Fibroblast of lung (primary cell): ENCODE results near the gene TMEM187. TPM values are rescaled to one million over a fixed set of nuclear protein-coding genes. Genes with fewer than 3 reads are reported as not detected.

Source experiments
- DNase-seq, 2 donors: peaks; one replicate each; pipeline versions ENCODE4 v3.0.0 to v3.0.0-alpha.2; 2010; ENCODE audit warnings: low read depth in 2 of 2
- H2AFZ ChIP-seq: 2 replicates; pipeline ENCODE4 v1.5.1; 2012; ENCODE audit warnings: low read length, control low read depth, inconsistent platforms
- H3K27ac ChIP-seq: 2 replicates; pipeline ENCODE4 v1.5.1; 2011; ENCODE audit warnings: low read length, control low read depth; ENCODE audit not compliant: insufficient read depth
- H3K27me3 ChIP-seq: 2 replicates; pipeline ENCODE4 v1.5.1; 2011; ENCODE audit warnings: mild to moderate bottlenecking, low read length; ENCODE audit not compliant: control insufficient read depth, insufficient read depth
- H3K36me3 ChIP-seq: 2 replicates; pipeline ENCODE4 v1.5.1; 2011; ENCODE audit warnings: low read length; ENCODE audit not compliant: control insufficient read depth, insufficient read depth
- H3K4me1 ChIP-seq: 2 replicates; pipeline ENCODE4 v1.5.1; 2011; ENCODE audit warnings: low read length; ENCODE audit not compliant: control insufficient read depth, insufficient read depth; ENCODE audit errors: extremely low read depth
- H3K4me2 ChIP-seq: 2 replicates; pipeline ENCODE4 v1.5.1; 2011; ENCODE audit warnings: low read length, control low read depth; ENCODE audit not compliant: insufficient read depth; ENCODE audit errors: extremely low read depth
- H3K4me3 ChIP-seq, 4 experiments: fragments of 200-600 bp in 1 of 4; sonication (generic) in 1 of 4; replicated peaks in 1 of 4; 2 replicates each; pipeline ENCODE4 v1.5.1; 2011 to 2016; ENCODE audit warnings: low read length in 4 of 4, low read depth in 3 of 4, mild to moderate bottlenecking in 3 of 4, control low read depth in 2 of 4, inconsistent platforms in 1 of 4, mixed read lengths in 1 of 4; ENCODE audit not compliant: insufficient read depth in 1 of 4; ENCODE audit errors: control extremely low read depth in 1 of 4
- H3K79me2 ChIP-seq: 2 replicates; pipeline ENCODE4 v1.5.1; 2012; ENCODE audit warnings: mild to moderate bottlenecking, low read length, inconsistent platforms; ENCODE audit not compliant: control insufficient read depth, insufficient read depth
- H3K9ac ChIP-seq: 2 replicates; pipeline ENCODE4 v1.5.1; 2011; ENCODE audit warnings: mild to moderate bottlenecking, low read length, control low read depth; ENCODE audit not compliant: insufficient read depth
- H3K9me3 ChIP-seq: 2 replicates; pipeline ENCODE4 v1.5.1; 2012; ENCODE audit warnings: low read depth, low read length; ENCODE audit not compliant: control insufficient read depth, insufficient read depth
- H4K20me1 ChIP-seq: 2 replicates; pipeline ENCODE4 v1.5.1; 2011; ENCODE audit warnings: low read length; ENCODE audit not compliant: control insufficient read depth, insufficient read depth; ENCODE audit errors: extremely low read depth
- CTCF ChIP-seq, 2 donors: IDR thresholded peaks in 1 of 2; conservative IDR thresholded peaks in 1 of 2; 1 replicate in 1 of 2; 2 replicates in 1 of 2; pipeline ENCODE4 v1.5.1; 2011 to 2012; ENCODE audit warnings: low read length in 2 of 2, control low read depth in 1 of 2, inconsistent platforms in 1 of 2, low read depth in 1 of 2, mild to moderate bottlenecking in 1 of 2
- EZH2 ChIP-seq: IDR thresholded peaks from 2 replicates; pipeline ENCODE4 v1.5.1; 2012; ENCODE audit warnings: low read length, control low read depth, mild to moderate bottlenecking; ENCODE audit errors: missing control alignments
- polyA plus RNA-seq, 2 donors: library from polyadenylated mRNA; depleted of rRNA in 1 of 2; stranded (reverse) in 1 of 2; unstranded in 1 of 2; fragments of >200 nt; gene quantifications; 2 replicates each; pipeline ENCODE4 v1.2.1, GENCODE V29; 2011 to 2012; ENCODE audit warnings: missing spikeins in 1 of 2
- total RNA-seq: library from RNA; depleted of rRNA; stranded (reverse); fragments of >200 nt; gene quantifications from 2 replicates; pipeline ENCODE4 v1.2.1, GENCODE V29; 2014

The TMEM187 gene
- total and polyA plus RNA-seq, 2 donors (not counting 1 experiment from before 2014, with no cell fraction given): 4.6 to 8.3 TPM

- Histone ChIP-seq H3K4me2 (no peak overlapping the region), H3K36me3 (peaks cover 6% of the 10 kb centered on the region), H3K9me3 (no peaks in the 10 kb centered on the region), H3K4me3 (no peak overlapping the region), H4K20me1 (no peaks in the 10 kb centered on the region), H3K4me1 (no peaks in the 10 kb centered on the region), H3K79me2 (peaks cover 3% of the 10 kb centered on the region), H3K27ac (no peak overlapping the region), H2AFZ (no peak overlapping the region), H3K9ac (no peak overlapping the region), H3K27me3 (no peaks in the 10 kb centered on the region)
- DNase-seq: no peak
- no peak for TF ChIP-seq CTCF (conservative IDR thresholded peaks at IDR 0.05 in 1 of 2, IDR thresholded peaks at IDR 0.05 in 1 of 2; ENCODE audit: low read depth in 1 of 2, low read length in 2 of 2)
- no peak for TF ChIP-seq EZH2
Observed at GRCh38 chrX:154030715-154031305, 58.3 kb downstream of the TMEM187 start.

DNA sequence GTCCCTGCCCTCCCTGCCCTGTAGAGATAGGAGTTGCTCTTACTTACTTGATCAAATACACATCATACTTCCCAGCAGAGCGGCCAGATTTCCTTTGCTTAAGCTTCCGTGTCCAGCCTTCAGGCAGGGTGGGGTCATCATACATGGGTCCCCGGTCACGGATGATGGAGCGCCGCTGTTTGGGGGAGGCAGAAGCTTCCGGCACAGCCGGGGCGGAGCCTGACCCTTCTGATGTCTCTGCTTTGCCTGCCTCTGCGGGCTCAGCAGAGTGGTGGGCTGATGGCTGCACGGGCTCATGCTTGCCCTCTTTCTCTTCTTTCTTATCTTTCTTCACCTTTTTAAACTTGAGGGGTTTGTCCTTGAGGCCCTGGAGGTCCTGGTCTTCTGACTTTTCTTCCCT lies 59.6 kb downstream of the TMEM187 start:
- Histone ChIP-seq H3K27ac (no peak overlapping the region), H4K20me1 (no peaks in the 10 kb centered on the region), H3K79me2 (peaks cover 3% of the 10 kb centered on the region), H3K9ac (no peak overlapping the region), H3K4me1 (no peaks in the 10 kb centered on the region), H2AFZ (no peak overlapping the region), H3K27me3 (no peaks in the 10 kb centered on the region), H3K4me3 (no peak overlapping the region), H3K36me3 (peaks cover 6% of the 10 kb centered on the region), H3K4me2 (no peak overlapping the region), H3K9me3 (no peaks in the 10 kb centered on the region)
- TF ChIP-seq EZH2 (no peak), CTCF (conservative IDR thresholded peaks at IDR 0.05 in 1 of 2, IDR thresholded peaks at IDR 0.05 in 1 of 2; ENCODE audit: low read depth in 1 of 2, low read length in 2 of 2) (no peak)
- no peak for DNase-seq

GRCh38 chrX:154032653-154033052 lies 60.1 kb downstream of the TMEM187 start:
- no peak for DNase-seq
- peaks cover 4% of the 10 kb centered on the region for H3K79me2 ChIP-seq

More at GRCh38 chrX:154032653-154033052, 60.1 kb downstream of the TMEM187 start:
- H3K4me2 ChIP-seq: no peak overlapping the region
- H4K20me1 ChIP-seq: no peaks in the 10 kb centered on the region
- H3K36me3 ChIP-seq: peaks cover 6% of the 10 kb centered on the region
- no peak for TF ChIP-seq EZH2
- no peak for TF ChIP-seq CTCF (conservative IDR thresholded peaks at IDR 0.05 in 1 of 2, IDR thresholded peaks at IDR 0.05 in 1 of 2; ENCODE audit: low read depth in 1 of 2, low read length in 2 of 2)
- no peak overlapping the region for H3K9ac ChIP-seq
- no peaks in the 10 kb centered on the region for H3K4me1 ChIP-seq
- H3K9me3 ChIP-seq: no peaks in the 10 kb centered on the region
- H3K4me3 ChIP-seq: no peak overlapping the region
- H2AFZ ChIP-seq: no peak overlapping the region
- H3K27ac ChIP-seq: no peak overlapping the region
- no peaks in the 10 kb centered on the region for H3K27me3 ChIP-seq

Other genes with a start within 250 kb of the TMEM187 start
- gene BCAP31, start 248.4 kb upstream of the TMEM187 start, total RNA-seq: 94.8 and 133 TPM in 2 replicates
- 94.0 and 114 TPM in 2 replicates for gene BCAP31, start 248.4 kb upstream of the TMEM187 start, polyA plus RNA-seq
- 6.9 and 12.7 TPM in 2 replicates for gene ABCD1, start 247.9 kb upstream of the TMEM187 start, total RNA-seq
- gene ABCD1, start 247.9 kb upstream of the TMEM187 start, polyA plus RNA-seq: 4.0 and 4.6 TPM in 2 replicates
- gene PLXNB3, start 208.5 kb upstream of the TMEM187 start, total RNA-seq: 1.0 and 4.3 TPM in 2 replicates
- 1.6 and 1.9 TPM in 2 replicates for gene PLXNB3, start 208.5 kb upstream of the TMEM187 start, polyA plus RNA-seq
- gene SRPK3, start 191.7 kb upstream of the TMEM187 start, total RNA-seq: 0.51 and 0.83 TPM in 2 replicates
- 0.15 and 0.40 TPM in 2 replicates for gene SRPK3, start 191.7 kb upstream of the TMEM187 start, polyA plus RNA-seq
- gene IDH3G, start 178.4 kb upstream of the TMEM187 start, total RNA-seq: 37.8 and 44.6 TPM in 2 replicates
- gene IDH3G, start 178.4 kb upstream of the TMEM187 start, polyA plus RNA-seq: 55.7 and 72.2 TPM in 2 replicates
- 144 and 147 TPM in 2 replicates for gene SSR4, start 178.1 kb upstream of the TMEM187 start, total RNA-seq
- 141 and 182 TPM in 2 replicates for gene SSR4, start 178.1 kb upstream of the TMEM187 start, polyA plus RNA-seq
- gene PDZD4, start 142.2 kb upstream of the TMEM187 start, total RNA-seq: under 0.01 and 0.26 TPM in 2 replicates
- 0.01 and 0.10 TPM in 2 replicates for gene PDZD4, start 142.2 kb upstream of the TMEM187 start, polyA plus RNA-seq
- gene L1CAM, start 86.6 kb upstream of the TMEM187 start, total RNA-seq: under 0.01 and 0.99 TPM in 2 replicates
- 1.2 and 1.7 TPM in 2 replicates for gene L1CAM, start 86.6 kb upstream of the TMEM187 start, polyA plus RNA-seq
- gene AVPR2, start 68.1 kb upstream of the TMEM187 start, total RNA-seq: not detected in 2 replicates
- gene AVPR2, start 68.1 kb upstream of the TMEM187 start, polyA plus RNA-seq: not detected in 2 replicates
- gene ARHGAP4, start 46.5 kb upstream of the TMEM187 start, total RNA-seq: 1.3 and 1.5 TPM in 2 replicates
- gene ARHGAP4, start 46.5 kb upstream of the TMEM187 start, polyA plus RNA-seq: 0.12 and 0.51 TPM in 2 replicates
- gene NAA10, start 37.7 kb upstream of the TMEM187 start, total RNA-seq: 31.6 and 37.0 TPM in 2 replicates
- 66.2 and 115 TPM in 2 replicates for gene NAA10, start 37.7 kb upstream of the TMEM187 start, polyA plus RNA-seq
- gene RENBP, start 28.1 kb upstream of the TMEM187 start, total RNA-seq: 5.4 and 8.8 TPM in 2 replicates
- 0.90 and 0.92 TPM in 2 replicates for gene RENBP, start 28.1 kb upstream of the TMEM187 start, polyA plus RNA-seq
- gene HCFC1, start 936 bp upstream of the TMEM187 start, total RNA-seq: 7.4 and 10.2 TPM in 2 replicates
- 3.0 and 6.7 TPM in 2 replicates for gene HCFC1, start 936 bp upstream of the TMEM187 start, polyA plus RNA-seq
- gene IRAK1, start 47.1 kb downstream of the TMEM187 start, total RNA-seq: 61.1 and 65.9 TPM in 2 replicates
- 25.9 and 48.1 TPM in 2 replicates for gene IRAK1, start 47.1 kb downstream of the TMEM187 start, polyA plus RNA-seq
- 15.4 and 24.9 TPM in 2 replicates for gene MECP2, start 125.0 kb downstream of the TMEM187 start, total RNA-seq
- 11.5 and 11.6 TPM in 2 replicates for gene MECP2, start 125.0 kb downstream of the TMEM187 start, polyA plus RNA-seq
- gene OPN1LW, start 171.5 kb downstream of the TMEM187 start, total RNA-seq: not detected in 2 replicates
- gene OPN1LW, start 171.5 kb downstream of the TMEM187 start, polyA plus RNA-seq: not detected in 2 replicates
- not detected in 2 replicates for gene OPN1MW, start 209.8 kb downstream of the TMEM187 start, total RNA-seq
- gene OPN1MW, start 209.8 kb downstream of the TMEM187 start, polyA plus RNA-seq: not detected in 2 replicates
- not detected in 2 replicates for gene OPN1MW2, start 247.0 kb downstream of the TMEM187 start, total RNA-seq
- gene OPN1MW2, start 247.0 kb downstream of the TMEM187 start, polyA plus RNA-seq: not detected in 2 replicates